Measurements from ENCODE around the gene TMEM134. TPM values are rescaled to one million over a fixed set of nuclear protein-coding genes. Genes with fewer than 3 reads are reported as not detected.

Gene TMEM134
- total and polyA plus RNA-seq, 2 donors (not counting 3 experiments of a cell fraction or from before 2014, with no cell fraction given) = 33.4 to 207 TPM

DNA sequence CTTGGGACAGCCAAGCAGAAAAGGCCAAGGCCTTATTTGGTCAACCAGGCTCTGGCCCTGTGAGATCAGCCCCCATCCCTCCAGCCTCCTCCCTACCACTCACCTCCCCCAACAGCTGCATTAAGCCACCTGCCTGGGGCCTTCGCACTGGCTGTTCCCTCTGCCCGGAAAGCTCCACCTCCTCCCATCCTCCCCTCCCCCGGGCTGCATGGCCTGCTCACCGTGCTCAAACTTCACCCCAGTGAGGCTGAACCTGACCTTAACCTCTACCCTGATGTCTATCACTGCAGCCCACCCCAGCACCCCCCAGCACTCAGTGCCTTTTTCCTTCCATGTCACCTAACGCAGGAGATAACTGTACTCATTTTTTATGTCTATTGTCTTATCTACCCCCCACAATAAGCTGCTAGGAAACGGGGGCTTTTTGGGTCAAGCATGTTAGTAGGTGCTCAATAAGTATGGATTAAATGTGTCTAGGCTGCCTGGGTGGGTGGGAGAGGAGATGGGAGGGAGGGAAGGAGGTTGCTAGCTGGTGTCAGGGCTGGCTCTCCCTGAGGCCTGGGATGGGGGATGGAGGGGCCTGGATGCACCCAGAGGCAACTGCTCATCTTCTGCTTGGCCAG is 32.5 kb downstream of the TMEM134 start:
- ChIA-PET POLR2A (interaction anchor here (0.6 kb wide), 1 partner anchor 24 kb away, joined by 6 read pairs; no protein-coding TSS in a partner anchor), CTCF (interaction anchor here (1.6 kb wide), 1 partner anchor 35 kb away, joined by 9 read pairs; the partner anchor contains the start of gene PPP1CA)
- BruUV-seq (replicated peaks) = no TSS peak
- no peak overlapping the region for H3K4me3 ChIP-seq (replicated peaks in 1 of 3; ENCODE audit: insufficient read depth in 1 of 3, low read depth in 1 of 3, low read length in 3 of 3)
- no peaks in the 10 kb centered on the region for H4K20me1 ChIP-seq (replicated peaks; ENCODE audit: control insufficient read depth, extremely low read depth, insufficient read depth, low read length)
- H3K27ac ChIP-seq (ENCODE audit: insufficient read depth, low read depth, low read length) = no peak overlapping the region
- no peaks in the 10 kb centered on the region for H3K9me1 ChIP-seq (replicated peaks; ENCODE audit: control insufficient read depth, extremely low read depth, insufficient read depth, low read length)
- dilution Hi-C loops (cut with MboI; ENCODE audit: extremely low pct_ligation_motif_present, low sequenced_read_pairs) = no loop called here
- intact Hi-C loops (cut with micrococcal nuclease) = loop anchor here (1.0 kb wide), 1 partner anchor 34 kb away; no protein-coding TSS in a partner anchor
- H3K9me3 ChIP-seq (replicated peaks; ENCODE audit: control insufficient read depth, insufficient read depth, low read length) = no peaks in the 10 kb centered on the region
- DNase-seq (ENCODE audit: low read depth, low spot score) (no peak), FAIRE-seq (no peak)
- no peaks in the 10 kb centered on the region for H3K4me1 ChIP-seq (ENCODE audit: control insufficient read depth, extremely low read depth, insufficient read depth, low read length)
- no peak overlapping the region for H3K9ac ChIP-seq (replicated peaks; ENCODE audit: extremely low read depth, insufficient read depth, low read length)
- H3K27me3 ChIP-seq (ENCODE audit: control insufficient read depth in 2 of 2, insufficient read depth in 2 of 2, low read length in 2 of 2) = no peaks in the 10 kb centered on the region
- no peaks in the 10 kb centered on the region for H3K79me2 ChIP-seq (ENCODE audit: control insufficient read depth, insufficient read depth, low read length)
- TF ChIP-seq EZH2 (IDR thresholded peaks at IDR 0.05; ENCODE audit: borderline replicate concordance, low read depth, low read length, severe bottlenecking) = no peak
- TF ChIP-seq, protein P1, sequence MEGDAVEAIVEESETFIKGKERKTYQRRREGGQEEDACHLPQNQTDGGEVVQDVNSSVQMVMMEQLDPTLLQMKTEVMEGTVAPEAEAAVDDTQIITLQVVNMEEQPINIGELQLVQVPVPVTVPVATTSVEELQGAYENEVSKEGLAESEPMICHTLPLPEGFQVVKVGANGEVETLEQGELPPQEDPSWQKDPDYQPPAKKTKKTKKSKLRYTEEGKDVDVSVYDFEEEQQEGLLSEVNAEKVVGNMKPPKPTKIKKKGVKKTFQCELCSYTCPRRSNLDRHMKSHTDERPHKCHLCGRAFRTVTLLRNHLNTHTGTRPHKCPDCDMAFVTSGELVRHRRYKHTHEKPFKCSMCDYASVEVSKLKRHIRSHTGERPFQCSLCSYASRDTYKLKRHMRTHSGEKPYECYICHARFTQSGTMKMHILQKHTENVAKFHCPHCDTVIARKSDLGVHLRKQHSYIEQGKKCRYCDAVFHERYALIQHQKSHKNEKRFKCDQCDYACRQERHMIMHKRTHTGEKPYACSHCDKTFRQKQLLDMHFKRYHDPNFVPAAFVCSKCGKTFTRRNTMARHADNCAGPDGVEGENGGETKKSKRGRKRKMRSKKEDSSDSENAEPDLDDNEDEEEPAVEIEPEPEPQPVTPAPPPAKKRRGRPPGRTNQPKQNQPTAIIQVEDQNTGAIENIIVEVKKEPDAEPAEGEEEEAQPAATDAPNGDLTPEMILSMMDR (IDR thresholded peaks at IDR 0.05; ENCODE audit: extremely low read depth in 1 of 2, insufficient read depth in 1 of 2, low read depth in 1 of 2, low read length in 2 of 2) = no peak
- no peak for TF ChIP-seq FOS (IDR thresholded peaks at IDR 0.05; ENCODE audit: borderline replicate concordance, insufficient read depth, low read length)
- TF ChIP-seq POLR2AphosphoS5 (IDR thresholded peaks at IDR 0.05; ENCODE audit: insufficient read depth, low read depth, low read length) = no peak
- TF ChIP-seq MYC (IDR thresholded peaks at IDR 0.05; ENCODE audit: low read depth, low read length) = no peak
- TF ChIP-seq POLR2A (IDR thresholded peaks at IDR 0.05; ENCODE audit: low read depth, low read length) = no peak
- no peak for TF ChIP-seq GATA2 (IDR thresholded peaks at IDR 0.05; ENCODE audit: insufficient read depth, insufficient read length, low read depth, low read length)
- TF ChIP-seq JUN (IDR thresholded peaks at IDR 0.05; ENCODE audit: borderline replicate concordance, insufficient read depth, insufficient read length, low read depth) = no peak
- TF ChIP-seq, protein P2, sequence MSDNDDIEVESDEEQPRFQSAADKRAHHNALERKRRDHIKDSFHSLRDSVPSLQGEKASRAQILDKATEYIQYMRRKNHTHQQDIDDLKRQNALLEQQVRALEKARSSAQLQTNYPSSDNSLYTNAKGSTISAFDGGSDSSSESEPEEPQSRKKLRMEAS (IDR thresholded peaks at IDR 0.05; ENCODE audit: insufficient read depth, insufficient read length) = no peak
- H3K4me2 ChIP-seq (ENCODE audit: insufficient read depth, low read length) = no peak overlapping the region
- peaks cover 0 to 46% of the 10 kb centered on the region in 2 experiments for H3K36me3 ChIP-seq (ENCODE audit: control insufficient read depth in 2 of 2, extremely low read depth in 1 of 2, insufficient read depth in 2 of 2, low read length in 2 of 2)
- H2AFZ ChIP-seq (ENCODE audit: low read depth, low read length) = no peak overlapping the region
